Activated CD8-positive, alpha-beta memory T cell treated with anti-CD3 and anti-CD28 coated beads, Interleukin-2, amount 10 ng/mL, durations not matched to agents 7 days and 5 days (primary cell): ENCODE results near the gene ATP6AP2. TPM values are rescaled to one million over a fixed set of nuclear protein-coding genes. Genes with fewer than 3 reads are reported as not detected.
A peak's percentile ranks its signal among the peaks of the same experiment; 100 is the strongest.
"Not testable (repeated sequence)": the region's sequence is repeated elsewhere in the genome, so short reads cannot be mapped to it uniquely, and the experiment has no call there.

Source experiments
- ATAC-seq: fragments of 150-1000 bp; cut with Tn5 transposase; one replicate; pipeline ENCODE4 v1.10.0; 2021; ENCODE audit warnings: moderate library complexity
- CTCF ChIA-PET: fragments of 350-600 bp; sonication (Branson Sonifier 250); formaldehyde crosslinking; loops from one replicate; lab custom pipeline; 2021; ENCODE audit warnings: antibody characterized with exemption; lab: Charles Lee
- DNase-seq: peaks from one replicate; pipeline ENCODE4 v3.0.0-alpha.2; 2020
- H3K27ac Mint-ChIP-seq: one replicate; pipeline ENCODE4 v1.8.0; 2021; ENCODE audit warnings: mild to moderate bottlenecking, mixed read lengths
- H3K27me3 Mint-ChIP-seq: one replicate; pipeline ENCODE4 v1.8.0; 2021; ENCODE audit warnings: mixed read lengths
- H3K36me3 Mint-ChIP-seq: one replicate; pipeline ENCODE4 v1.8.0; 2021; ENCODE audit warnings: mild to moderate bottlenecking, mixed read lengths
- H3K4me1 Mint-ChIP-seq: one replicate; pipeline ENCODE4 v1.8.0; 2021; ENCODE audit warnings: mixed read lengths
- H3K4me3 Mint-ChIP-seq: one replicate; pipeline ENCODE4 v1.8.0; 2021; ENCODE audit warnings: mild to moderate bottlenecking, moderate library complexity, mixed read lengths
- H3K9me3 Mint-ChIP-seq: one replicate; pipeline ENCODE4 v1.8.0; 2022; ENCODE audit warnings: low read depth, mixed read lengths
- total RNA-seq, 2 experiments: library from RNA; stranded (reverse); gene quantifications; one replicate each; pipeline ENCODE4 v1.2.3, GENCODE V29; 2021

The ATP6AP2 gene
- total RNA-seq, 2 experiments from 2014 or later: 52.1 to 67.8 TPM

DNA sequence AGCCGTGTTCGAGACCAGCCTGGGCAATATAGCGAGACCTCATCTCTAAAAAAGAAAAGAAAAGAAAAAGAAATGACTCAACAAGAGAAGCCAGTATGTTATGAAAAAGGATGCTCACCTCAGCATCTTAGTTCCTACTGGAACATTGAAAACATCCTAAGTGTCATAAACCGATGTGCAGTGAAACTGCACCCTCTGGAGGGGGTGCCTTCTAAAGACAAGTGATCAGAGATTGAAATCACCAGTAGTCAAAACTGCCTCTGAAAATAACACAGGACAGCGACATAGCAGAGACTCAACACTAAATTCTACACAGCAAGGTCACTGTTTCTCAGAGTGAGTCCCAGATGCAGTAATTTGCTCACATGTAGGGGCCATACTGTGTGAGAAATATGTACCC lies 28.0 kb upstream of the ATP6AP2 start:
- CTCF ChIA-PET: no interaction called here
- no peak for ATAC-seq

DNA sequence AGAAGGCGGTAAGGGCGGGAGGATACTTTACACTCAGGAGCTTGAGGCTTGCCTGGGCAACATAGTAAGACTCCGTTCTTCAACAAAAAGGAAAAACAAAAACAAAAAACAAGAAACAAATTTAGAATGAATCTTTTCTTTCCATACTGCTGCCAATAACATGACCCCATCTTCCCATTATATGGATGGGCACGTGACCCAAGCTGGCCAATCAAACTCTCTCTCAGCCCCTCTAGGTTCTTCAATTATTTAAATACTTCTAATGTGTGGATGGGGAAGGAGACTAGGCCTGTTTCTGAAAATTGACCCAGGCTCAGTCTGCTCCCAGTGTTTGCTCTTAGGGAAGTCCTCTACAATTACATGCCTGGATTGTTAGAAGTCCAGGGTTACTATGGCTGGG lies 22.2 kb upstream of the ATP6AP2 start:
- H3K4me1 Mint-ChIP-seq: no peaks in the 10 kb centered on the region

More for the DNA sequence above, 28.0 kb upstream of the ATP6AP2 start:
- no peaks in the 10 kb centered on the region for H3K4me1 Mint-ChIP-seq
- no peaks in the 10 kb centered on the region for H3K9me3 Mint-ChIP-seq
- H3K36me3 Mint-ChIP-seq: no peaks in the 10 kb centered on the region
- no peak for DNase-seq
- peaks cover 2% of the 10 kb centered on the region for H3K27me3 Mint-ChIP-seq
- no peak overlapping the region for H3K4me3 Mint-ChIP-seq
- H3K27ac Mint-ChIP-seq: no peak overlapping the region

DNA sequence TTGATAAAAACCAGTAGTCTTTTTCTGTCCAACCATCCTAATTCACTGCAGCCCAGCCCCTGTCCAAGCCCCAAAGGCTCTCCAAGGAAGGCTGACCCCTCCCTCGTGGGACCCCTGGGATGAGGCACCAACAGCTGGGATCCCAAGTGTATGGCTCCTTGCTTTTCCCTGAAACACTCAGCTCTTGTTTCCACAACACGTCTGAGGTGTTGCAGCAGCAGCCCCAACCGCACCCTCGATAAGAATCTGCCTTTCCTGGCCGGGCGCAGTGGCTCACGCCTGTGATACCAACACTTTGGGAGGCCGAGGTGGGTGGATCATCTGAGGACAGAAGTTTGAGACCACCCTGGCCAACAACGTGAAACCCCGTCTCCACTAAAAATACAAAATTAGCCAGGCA lies 17.0 kb upstream of the ATP6AP2 start:
- Mint-ChIP-seq H3K4me1 (no peaks in the 10 kb centered on the region), H3K27ac (no peak overlapping the region), H3K36me3 (no peaks in the 10 kb centered on the region), H3K27me3 (no peaks in the 10 kb centered on the region), H3K9me3 (no peaks in the 10 kb centered on the region), H3K4me3 (no peak overlapping the region)
- CTCF ChIA-PET: no interaction called here
- no peak for ATAC-seq
- DNase-seq: no peak

More for the DNA sequence above, 22.2 kb upstream of the ATP6AP2 start:
- Mint-ChIP-seq H3K36me3 (no peaks in the 10 kb centered on the region), H3K9me3 (no peaks in the 10 kb centered on the region), H3K4me3 (no peak overlapping the region), H3K27me3 (peaks cover 2% of the 10 kb centered on the region), H3K27ac (no peak overlapping the region)
- DNase-seq (no peak), ATAC-seq (no peak)
- CTCF ChIA-PET: no interaction called here

GRCh38 chrX:40564447-40564846 lies 16.3 kb upstream of the ATP6AP2 start:
- Mint-ChIP-seq H3K27ac (no peak overlapping the region), H3K9me3 (no peaks in the 10 kb centered on the region), H3K4me1 (no peaks in the 10 kb centered on the region), H3K4me3 (no peak overlapping the region), H3K27me3 (no peaks in the 10 kb centered on the region), H3K36me3 (no peaks in the 10 kb centered on the region)
- DNase-seq: no peak
- CTCF ChIA-PET: interaction anchor here (1.0 kb wide), 1 partner anchor 20 kb away, joined by 4 read pairs; no protein-coding TSS in a partner anchor
- ATAC-seq: no peak

DNA sequence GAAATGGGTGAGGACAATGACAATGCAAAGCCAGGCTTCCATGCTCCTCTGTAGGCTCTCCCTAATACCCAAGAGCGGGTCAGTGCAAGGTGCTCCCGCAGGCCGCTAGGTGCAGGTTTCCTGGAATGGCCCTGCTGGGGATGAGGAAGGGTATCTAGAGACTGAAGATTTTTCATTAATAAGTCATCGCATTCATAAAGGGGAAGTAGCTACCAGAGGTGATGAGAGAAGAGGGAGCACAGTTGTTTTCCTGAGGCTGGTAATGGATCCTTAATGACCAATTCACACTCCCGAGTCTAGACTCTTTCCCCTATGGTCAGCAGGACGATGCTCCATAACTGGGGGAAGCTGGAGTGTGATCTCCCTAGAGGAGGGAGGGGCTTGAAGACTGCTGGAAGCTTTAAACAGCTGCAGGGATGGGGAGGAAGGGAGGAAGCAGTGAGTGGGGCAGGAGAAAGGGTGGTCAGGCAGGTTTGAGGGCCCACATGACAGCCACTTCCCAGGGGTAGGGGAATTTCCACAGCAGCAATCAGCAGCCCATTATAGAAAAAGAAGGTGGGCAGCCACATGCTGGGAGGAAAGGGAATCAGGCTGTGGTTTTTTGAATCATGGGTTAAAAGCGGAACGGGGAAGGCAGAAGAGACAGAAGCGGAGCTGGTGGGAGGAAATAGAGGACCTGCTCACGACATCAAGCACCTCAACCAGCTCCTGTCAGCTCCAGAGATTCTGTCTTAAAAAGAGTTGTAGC lies 10.2 kb upstream of the ATP6AP2 start:
- peaks cover 17% of the 10 kb centered on the region for H3K4me1 Mint-ChIP-seq
- H3K36me3 Mint-ChIP-seq: no peaks in the 10 kb centered on the region
- DNase-seq (no peak), ATAC-seq (peak; percentile 23)
- peak overlapping the region; percentile 74 for H3K27ac Mint-ChIP-seq
- CTCF ChIA-PET: interaction anchor here (1.1 to 1.9 kb wide), 3 partner anchors 10 to 224 kb away, joined by 4 to 5 read pairs (median 4); partner anchors contain the start of gene ATP6AP2
- no peaks in the 10 kb centered on the region for H3K27me3 Mint-ChIP-seq
- H3K4me3 Mint-ChIP-seq: peak overlapping the region; percentile 65
- H3K9me3 Mint-ChIP-seq: no peaks in the 10 kb centered on the region

- peak; percentile 62 for DNase-seq
- CTCF ChIA-PET: interaction anchor here (0.8 to 1.9 kb wide), 4 partner anchors 9 to 223 kb away, joined by 3 to 5 read pairs (median 4); partner anchors contain the start of gene ATP6AP2
- peaks cover 17% of the 10 kb centered on the region for H3K4me1 Mint-ChIP-seq
- H3K9me3 Mint-ChIP-seq, H3K27me3 Mint-ChIP-seq, H3K36me3 Mint-ChIP-seq, ATAC-seq: not testable (repeated sequence)
- H3K27ac Mint-ChIP-seq: peak overlapping the region; percentile 74
- H3K4me3 Mint-ChIP-seq: peak overlapping the region; percentile 65
These were observed 9.6 kb upstream of the ATP6AP2 start for GRCh38 chrX:40571164-40571563.

- ATAC-seq: no peak
- Mint-ChIP-seq H3K4me3 (no peak overlapping the region), H3K9me3 (no peaks in the 10 kb centered on the region), H3K27me3 (no peaks in the 10 kb centered on the region), H3K36me3 (no peaks in the 10 kb centered on the region), H3K27ac (no peak overlapping the region), H3K4me1 (peaks cover 17% of the 10 kb centered on the region)
- no peak for DNase-seq
- CTCF ChIA-PET: interaction anchor here (0.8 to 1.9 kb wide), 2 partner anchors 9 to 223 kb away, joined by 3 to 4 read pairs; partner anchors contain the start of gene ATP6AP2
These were observed 9.2 kb upstream of the ATP6AP2 start for GRCh38 chrX:40571600-40571999.

- DNase-seq: peak; percentile 58
These were observed 7.0 kb upstream of the ATP6AP2 start for GRCh38 chrX:40573763-40574162.

GRCh38 chrX:40575411-40575810 lies 5.4 kb upstream of the ATP6AP2 start:
- H3K9me3 Mint-ChIP-seq, H3K4me3 Mint-ChIP-seq, DNase-seq, H3K27me3 Mint-ChIP-seq, H3K27ac Mint-ChIP-seq, CTCF ChIA-PET, ATAC-seq, H3K36me3 Mint-ChIP-seq: not testable (repeated sequence)
- H3K4me1 Mint-ChIP-seq: peaks cover 20% of the 10 kb centered on the region

More at GRCh38 chrX:40573763-40574162, 7.0 kb upstream of the ATP6AP2 start:
- Mint-ChIP-seq H3K27me3 (no peaks in the 10 kb centered on the region), H3K4me1 (peaks cover 17% of the 10 kb centered on the region), H3K27ac (no peak overlapping the region), H3K9me3 (no peaks in the 10 kb centered on the region), H3K36me3 (no peaks in the 10 kb centered on the region), H3K4me3 (no peak overlapping the region)
- CTCF ChIA-PET: interaction anchor here (1.0 to 1.6 kb wide), 3 partner anchors 13 to 78 kb away, joined by 3 to 7 read pairs (median 6); no protein-coding TSS in a partner anchor
- peak; percentile 65 for ATAC-seq

DNA sequence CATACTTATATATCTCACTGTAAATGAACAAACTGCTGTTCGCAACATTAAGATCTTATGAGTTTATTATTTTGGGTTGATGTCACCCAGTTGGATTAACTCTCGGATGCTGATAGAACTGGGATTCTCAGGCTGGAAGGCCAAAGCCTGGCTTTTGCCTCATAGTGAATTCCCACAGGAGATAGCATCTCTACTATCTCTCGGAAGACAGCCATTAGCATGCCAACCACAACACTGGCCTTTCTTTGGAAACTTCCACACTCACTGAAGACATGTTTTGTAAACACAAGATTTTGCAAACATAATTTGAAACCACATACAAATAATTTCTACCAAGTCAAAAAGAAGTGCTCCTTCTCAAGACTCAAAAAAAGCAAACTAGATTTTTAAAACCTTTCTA lies 4.5 kb upstream of the ATP6AP2 start:
- Mint-ChIP-seq H3K4me1 (peaks cover 11% of the 10 kb centered on the region), H3K9me3 (no peaks in the 10 kb centered on the region), H3K36me3 (no peaks in the 10 kb centered on the region), H3K27me3 (no peaks in the 10 kb centered on the region), H3K4me3 (no peak overlapping the region), H3K27ac (no peak overlapping the region)
- ATAC-seq: no peak
- CTCF ChIA-PET: no interaction called here
- DNase-seq: no peak

GRCh38 chrX:40578039-40578695 lies 2.6 kb upstream of the ATP6AP2 start:
- DNase-seq: no peak
- Mint-ChIP-seq H3K4me1 (peaks cover 18% of the 10 kb centered on the region), H3K4me3 (no peak overlapping the region), H3K9me3 (no peaks in the 10 kb centered on the region), H3K27ac (no peak overlapping the region), H3K36me3 (no peaks in the 10 kb centered on the region), H3K27me3 (no peaks in the 10 kb centered on the region)
- no peak for ATAC-seq
- CTCF ChIA-PET: interaction anchor here (1.4 kb wide), 1 partner anchor 216 kb away, joined by 3 read pairs; no protein-coding TSS in a partner anchor

GRCh38 chrX:40579141-40579540 lies 1.6 kb upstream of the ATP6AP2 start:
- Mint-ChIP-seq H3K4me3 (no peak overlapping the region), H3K27ac (no peak overlapping the region), H3K36me3 (no peaks in the 10 kb centered on the region), H3K4me1 (peaks cover 23% of the 10 kb centered on the region), H3K27me3 (no peaks in the 10 kb centered on the region), H3K9me3 (no peaks in the 10 kb centered on the region)
- no peak for DNase-seq
- CTCF ChIA-PET: no interaction called here
- no peak for ATAC-seq

DNA sequence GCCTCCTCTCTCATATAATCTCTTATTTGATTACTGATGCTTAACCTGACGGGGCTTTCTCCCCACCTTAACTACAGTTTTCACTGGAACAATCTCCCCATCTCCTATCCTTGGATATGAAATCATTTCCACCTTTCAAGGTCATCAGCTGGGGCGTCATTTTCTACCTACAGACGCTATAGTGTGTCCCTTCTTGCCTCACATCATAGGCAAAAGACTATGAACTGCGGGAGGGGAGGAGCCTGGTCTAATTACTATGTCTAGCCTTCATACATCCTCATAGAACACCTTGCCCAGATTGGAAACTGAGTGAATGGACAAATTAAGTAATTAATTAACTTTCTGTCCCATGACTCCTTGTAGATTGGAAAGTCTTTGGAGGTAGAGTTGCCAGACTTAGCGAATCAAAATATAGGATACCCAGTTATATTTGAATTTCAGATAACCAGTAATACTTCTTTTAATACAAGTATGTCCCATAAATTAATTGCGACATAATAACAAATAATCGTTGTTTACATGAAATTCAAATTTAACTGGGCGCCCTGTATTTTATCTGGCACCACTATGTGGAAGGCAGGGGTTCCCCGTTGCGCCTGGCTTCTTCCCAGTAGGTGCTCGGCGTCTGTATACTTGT lies 752 bp upstream of the ATP6AP2 start:
- DNase-seq: no peak
- Mint-ChIP-seq H3K36me3 (no peaks in the 10 kb centered on the region), H3K4me3 (peak overlapping the region; percentile 82), H3K4me1 (peaks cover 23% of the 10 kb centered on the region), H3K27ac (peak overlapping the region; percentile 91), H3K27me3 (no peaks in the 10 kb centered on the region), H3K9me3 (no peaks in the 10 kb centered on the region)
- CTCF ChIA-PET: interaction anchor here (0.8 to 1.6 kb wide), 3 partner anchors 9 to 41 kb away, joined by 3 to 4 read pairs (median 4); no protein-coding TSS in a partner anchor
- ATAC-seq: peak; percentile 59
